WTC11 (cell line): ENCODE data around the gene GGN. TPM values are rescaled to one million over a fixed set of nuclear protein-coding genes. Genes with fewer than 3 reads are reported as not detected.

Experiments
- ATAC-seq: fragments of 200-7000 bp; cut with Tn5 transposase; 2 replicates; pipeline ENCODE4 v1.10.0; 2021; ENCODE audit warnings: mild to moderate bottlenecking, moderate library complexity
- CTCF ChIA-PET: fragments of 300-600 bp; sonication (Branson Sonifier 250); formaldehyde crosslinking; loops from one replicate; lab custom pipeline; 2021; ENCODE audit warnings: antibody characterized with exemption; lab: Charles Lee
- POLR2A ChIA-PET: fragments of 350-600 bp; sonication (Branson Sonifier 250); formaldehyde crosslinking; loops from one replicate; lab custom pipeline; 2021; ENCODE audit warnings: antibody characterized with exemption; lab: Charles Lee
- DNase-seq: peaks from one replicate; pipeline ENCODE4 v3.0.0; 2021; ENCODE audit warnings: low spot score
- H3K27ac Mint-ChIP-seq: 2 replicates; pipeline ENCODE4 v1.8.0; 2021; ENCODE audit warnings: mixed read lengths
- H3K27me3 Mint-ChIP-seq: 2 replicates; pipeline ENCODE4 v1.8.0; 2021; ENCODE audit warnings: low read depth, mild to moderate bottlenecking, moderate library complexity, mixed read lengths
- H3K36me3 Mint-ChIP-seq: 2 replicates; pipeline ENCODE4 v1.8.0; 2021; ENCODE audit warnings: mixed read lengths
- H3K4me1 Mint-ChIP-seq: 2 replicates; pipeline ENCODE4 v1.8.0; 2022; ENCODE audit warnings: mixed read lengths
- H3K4me3 Mint-ChIP-seq: 2 replicates; pipeline ENCODE4 v1.8.0; 2021; ENCODE audit warnings: mild to moderate bottlenecking, moderate library complexity, mixed read lengths
- H3K9me3 Mint-ChIP-seq: 2 replicates; pipeline ENCODE4 v1.8.0; 2021; ENCODE audit warnings: mixed read lengths
- AR ChIP-seq: fragments of 250-450 bp; sonication (Bioruptor Pico); IDR thresholded peaks from 2 replicates; pipeline ENCODE4 v1.9.0; 2021; ENCODE audit warnings: mild to moderate bottlenecking
- ATF2 ChIP-seq: sonication (generic); formaldehyde crosslinking; IDR thresholded peaks from 2 replicates; pipeline ENCODE4 v1.8.1; 2022; ENCODE audit warnings: low read depth, missing genetic modification reagents, borderline replicate concordance
- ATF3 ChIP-seq: sonication (generic); formaldehyde crosslinking; conservative IDR thresholded peaks from 2 replicates; pipeline ENCODE4 v1.8.1; 2022; ENCODE audit warnings: mild to moderate bottlenecking, missing genetic modification reagents
- CBFB ChIP-seq: sonication (generic); formaldehyde crosslinking; IDR thresholded peaks from 2 replicates; pipeline ENCODE4 v1.8.1; 2022; ENCODE audit warnings: mild to moderate bottlenecking, low read depth, missing genetic modification reagents
- ELF4 ChIP-seq: sonication (generic); formaldehyde crosslinking; IDR thresholded peaks from 2 replicates; pipeline ENCODE4 v1.8.1; 2022; ENCODE audit warnings: low read depth, mild to moderate bottlenecking, moderate library complexity, missing genetic modification reagents
- GRHL2 ChIP-seq: fragments of 250-450 bp; sonication (Bioruptor Pico); IDR thresholded peaks from 2 replicates; pipeline ENCODE4 v1.8.0; 2022; ENCODE audit warnings: mild to moderate bottlenecking, moderate library complexity; ENCODE audit not compliant: insufficient replicate concordance, severe bottlenecking
- JAZF1 ChIP-seq: fragments of 250-450 bp; sonication (Bioruptor Pico); IDR thresholded peaks from 2 replicates; pipeline ENCODE4 v1.9.0; 2021; ENCODE audit warnings: moderate library complexity, mild to moderate bottlenecking, inconsistent platforms
- KAT7 ChIP-seq: sonication (generic); formaldehyde crosslinking; IDR thresholded peaks from 2 replicates; pipeline ENCODE4 v1.8.1; 2023; ENCODE audit warnings: missing genetic modification reagents, mild to moderate bottlenecking, borderline replicate concordance
- MAX ChIP-seq: sonication (generic); formaldehyde crosslinking; IDR thresholded peaks from 2 replicates; pipeline ENCODE4 v1.8.0; 2022; ENCODE audit warnings: mild to moderate bottlenecking, missing genetic modification reagents
- MXD4 ChIP-seq: fragments of 250-450 bp; sonication (Bioruptor Pico); IDR thresholded peaks from 2 replicates; pipeline ENCODE4 v1.8.0; 2021; ENCODE audit warnings: mild to moderate bottlenecking, moderate library complexity, borderline replicate concordance
- NR2C2 ChIP-seq: sonication (generic); formaldehyde crosslinking; IDR thresholded peaks from 2 replicates; pipeline ENCODE4 v1.8.0; 2022; ENCODE audit warnings: mild to moderate bottlenecking, missing genetic modification reagents
- NR3C1 ChIP-seq: sonication (generic); formaldehyde crosslinking; conservative IDR thresholded peaks from 2 replicates; pipeline ENCODE4 v1.8.1; 2023; ENCODE audit warnings: low read depth, mild to moderate bottlenecking, missing genetic modification reagents
- RORB ChIP-seq: fragments of 250-450 bp; sonication (Bioruptor Pico); IDR thresholded peaks from 2 replicates; pipeline ENCODE4 v1.9.0; 2021; ENCODE audit warnings: mild to moderate bottlenecking
- SP1 ChIP-seq: sonication (generic); formaldehyde crosslinking; conservative IDR thresholded peaks from 2 replicates; pipeline ENCODE4 v1.8.1; 2022; ENCODE audit warnings: missing genetic modification reagents
- TCF7 ChIP-seq: sonication (generic); formaldehyde crosslinking; IDR thresholded peaks from 2 replicates; pipeline ENCODE4 v1.8.0; 2022; ENCODE audit warnings: mild to moderate bottlenecking, low read depth, missing genetic modification reagents, moderate library complexity
- ZBTB21 ChIP-seq: sonication (generic); formaldehyde crosslinking; IDR thresholded peaks from 2 replicates; pipeline ENCODE4 v1.8.1; 2023; ENCODE audit warnings: mild to moderate bottlenecking, missing genetic modification reagents, borderline replicate concordance
- ZNF281 ChIP-seq: sonication (generic); formaldehyde crosslinking; IDR thresholded peaks from 2 replicates; pipeline ENCODE4 v1.8.0; 2023; ENCODE audit warnings: mild to moderate bottlenecking, missing genetic modification reagents
- ZNF512 ChIP-seq: sonication (generic); formaldehyde crosslinking; IDR thresholded peaks from 2 replicates; pipeline ENCODE4 v1.8.1; 2022; ENCODE audit warnings: missing genetic modification reagents, borderline replicate concordance
- ZSCAN18 ChIP-seq: fragments of 250-450 bp; sonication (Bioruptor Pico); IDR thresholded peaks from 2 replicates; pipeline ENCODE4 v2.1.2; 2022; ENCODE audit warnings: mild to moderate bottlenecking, moderate library complexity
- total RNA-seq: library from RNA; stranded (reverse); gene quantifications from 3 replicates; pipeline ENCODE4 v1.2.3, GENCODE V29; 2021

Gene GGN
- total RNA-seq, 1 experiment from 2014 or later = 2.4 TPM

- Mint-ChIP-seq H3K27me3 (peaks cover 4% of the 10 kb centered on the region), H3K27ac (peak overlapping the region; percentile 5; the same call in 1 of the 2 replicates), H3K9me3 (no peaks in the 10 kb centered on the region), H3K36me3 (no peaks in the 10 kb centered on the region), H3K4me3 (no peak overlapping the region), H3K4me1 (no peaks in the 10 kb centered on the region)
- TF ChIP-seq SP1 (CRISPR knock-in tag) (no peak), ZNF512 (no peak), CBFB (no peak), NR2C2 (no peak), ATF3 (no peak), ZNF281 (no peak), KAT7 (CRISPR knock-in tag) (no peak), AR (CRISPR knock-in tag) (no peak), RORB (CRISPR knock-in tag) (no peak), JAZF1 (CRISPR knock-in tag) (no peak), ELF4 (no peak), TCF7 (CRISPR knock-in tag) (no peak), ATF2 (no peak), NR3C1 (no peak), ZBTB21 (CRISPR knock-in tag) (no peak), MAX (CRISPR knock-in tag) (no peak), MXD4 (CRISPR knock-in tag) (no peak), ZSCAN18 (CRISPR knock-in tag) (no peak), GRHL2 (CRISPR knock-in tag) (no peak)
- ChIA-PET POLR2A (interaction anchor here (0.7 kb wide), 2 partner anchors 52 to 333 kb away, joined by 3 to 4 read pairs; no protein-coding TSS in a partner anchor), CTCF (interaction anchor here (0.6 kb wide), 1 partner anchor 15 kb away, joined by 3 read pairs; no protein-coding TSS in a partner anchor)
- ATAC-seq (no peak), DNase-seq (no peak)
These were observed 21.8 kb upstream of the GGN start for GRCh38 chr19:38409631-38410133.
